ENCODE results near the gene ZNF442. TPM values are rescaled to one million over a fixed set of nuclear protein-coding genes. Genes with fewer than 3 reads are reported as not detected.

Gene ZNF442
- total RNA-seq, result 0.26 and 1.4 TPM in 2 replicates

GRCh38 chr19:12365236-12366162 lies at the start of gene ZNF442:
Gene ZNF442, minus strand, starts transcription at chr19:12365683. Its CDS starts 2,052 bp downstream, at chr19:12363631.

GRCh38 chr19:12400633-12401502 lies 35.4 kb upstream of the ZNF442 start, which contains the start of gene ZNF799:
Gene ZNF799, minus strand, starts transcription at chr19:12401271. Its CDS starts 201 bp downstream, at chr19:12401070.

GRCh38 chr19:12333162-12334159 lies 32.0 kb downstream of the ZNF442 start, which contains the start of gene ZNF563:
Gene ZNF563, minus strand, starts transcription at chr19:12333633. Its CDS starts 151 bp downstream, at chr19:12333482.

Other genes starting within 250 kb of the ZNF442 start
- gene ZNF20, start 225.3 kb downstream of the ZNF442 start, total RNA-seq, result 2.5 and 3.5 TPM in 2 replicates
- 3.6 and 10.7 TPM in 2 replicates for gene ZNF625, start 208.9 kb downstream of the ZNF442 start, total RNA-seq
- gene ZNF136, start 202.6 kb downstream of the ZNF442 start, total RNA-seq, result 3.1 and 8.3 TPM in 2 replicates
- 2.6 and 5.3 TPM in 2 replicates for gene ZNF44, start 70.8 kb downstream of the ZNF442 start, total RNA-seq
- gene ZNF563, start 32.0 kb downstream of the ZNF442 start, total RNA-seq, result 0.65 and 2.6 TPM in 2 replicates
- 1.3 and 1.6 TPM in 2 replicates for gene ZNF799, start 35.6 kb upstream of the ZNF442 start, total RNA-seq
- gene ZNF443, start 75.3 kb upstream of the ZNF442 start, total RNA-seq, result 1.7 and 2.2 TPM in 2 replicates
- gene ZNF709, start 119.1 kb upstream of the ZNF442 start, total RNA-seq, result 0.91 and 2.0 TPM in 2 replicates
- 3.0 and 3.4 TPM in 2 replicates for gene ZNF564, start 185.8 kb upstream of the ZNF442 start, total RNA-seq
- 4.1 and 15.3 TPM in 2 replicates for gene ZNF490, start 245.1 kb upstream of the ZNF442 start, total RNA-seq
- gene ZNF791, start 245.2 kb upstream of the ZNF442 start, total RNA-seq, result 6.5 and 15.3 TPM in 2 replicates